Hematopoietic multipotent progenitor cell (in vitro differentiated cells): ENCODE results near the gene APOC1. TPM values are rescaled to one million over a fixed set of nuclear protein-coding genes. Genes with fewer than 3 reads are reported as not detected.
"Not testable (repeated sequence)": the region's sequence is repeated elsewhere in the genome, so short reads cannot be mapped to it uniquely, and the experiment has no call there.

Experiments
- DNase-seq, 3 donors: peaks; one replicate each; pipeline ENCODE4 v3.0.0-alpha.2; 2011 to 2015; ENCODE audit warnings: low read depth in 2 of 3, low spot score in 2 of 3
- total RNA-seq: library from RNA; depleted of rRNA; stranded (reverse); fragments of >200 nt; gene quantifications from one replicate; pipeline ENCODE4 v1.2.3, GENCODE V29; 2012

Gene APOC1
- total RNA-seq: 3.0 TPM

DNA sequence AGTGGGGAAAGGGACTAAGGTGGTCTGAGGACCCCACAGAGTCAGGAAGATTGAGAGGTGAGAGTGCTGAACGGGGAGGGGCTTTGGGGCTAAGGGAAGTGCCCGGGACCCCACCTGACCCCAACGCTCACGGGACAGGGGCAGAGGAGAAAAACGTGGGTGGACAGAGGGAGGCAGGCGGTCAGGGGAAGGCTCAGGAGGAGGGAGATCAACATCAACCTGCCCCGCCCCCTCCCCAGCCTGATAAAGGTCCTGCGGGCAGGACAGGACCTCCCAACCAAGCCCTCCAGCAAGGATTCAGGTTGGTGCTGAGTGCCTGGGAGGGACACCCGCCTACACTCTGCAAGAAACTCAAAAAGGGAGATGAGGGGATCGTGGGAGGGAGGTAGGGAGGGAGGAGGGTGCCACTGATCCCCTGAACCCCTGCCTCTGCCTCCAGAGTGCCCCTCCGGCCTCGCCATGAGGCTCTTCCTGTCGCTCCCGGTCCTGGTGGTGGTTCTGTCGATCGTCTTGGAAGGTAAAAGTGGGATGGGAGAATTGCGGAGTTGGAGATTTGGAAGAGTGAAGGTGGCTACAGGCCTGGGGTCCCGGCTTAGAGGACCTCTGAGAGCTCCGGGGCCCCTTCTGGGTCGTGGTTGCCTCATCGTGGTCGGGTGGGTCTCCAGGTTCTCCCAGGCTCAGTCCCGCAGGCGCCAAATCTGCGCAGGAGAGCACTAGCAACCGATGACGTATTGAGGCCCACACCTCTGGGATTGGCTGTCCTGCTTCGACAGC lies at the start of gene APOC1:
APOC1 (plus strand) TSS at position 176 of the 774 bp plus-strand sequence; CDS start at position 460, 284 bp downstream.
- DNase-seq: peak; percentile 54 to 83 (median 76)

DNA sequence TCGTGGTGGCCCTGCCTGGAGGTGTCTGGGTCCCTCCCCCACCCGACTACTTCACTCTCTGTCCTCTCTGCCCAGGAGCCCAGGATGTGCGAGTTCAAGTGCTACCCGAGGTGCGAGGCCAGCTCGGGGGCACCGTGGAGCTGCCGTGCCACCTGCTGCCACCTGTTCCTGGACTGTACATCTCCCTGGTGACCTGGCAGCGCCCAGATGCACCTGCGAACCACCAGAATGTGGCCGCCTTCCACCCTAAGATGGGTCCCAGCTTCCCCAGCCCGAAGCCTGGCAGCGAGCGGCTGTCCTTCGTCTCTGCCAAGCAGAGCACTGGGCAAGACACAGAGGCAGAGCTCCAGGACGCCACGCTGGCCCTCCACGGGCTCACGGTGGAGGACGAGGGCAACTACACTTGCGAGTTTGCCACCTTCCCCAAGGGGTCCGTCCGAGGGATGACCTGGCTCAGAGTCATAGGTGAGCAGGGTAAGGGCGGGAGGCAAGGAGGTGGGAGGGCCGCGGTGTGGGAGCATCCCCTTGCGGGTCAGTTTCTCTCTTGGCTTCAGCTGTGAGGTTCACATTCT lies 49.1 kb upstream of the APOC1 start:
- DNase-seq: no peak

DNA sequence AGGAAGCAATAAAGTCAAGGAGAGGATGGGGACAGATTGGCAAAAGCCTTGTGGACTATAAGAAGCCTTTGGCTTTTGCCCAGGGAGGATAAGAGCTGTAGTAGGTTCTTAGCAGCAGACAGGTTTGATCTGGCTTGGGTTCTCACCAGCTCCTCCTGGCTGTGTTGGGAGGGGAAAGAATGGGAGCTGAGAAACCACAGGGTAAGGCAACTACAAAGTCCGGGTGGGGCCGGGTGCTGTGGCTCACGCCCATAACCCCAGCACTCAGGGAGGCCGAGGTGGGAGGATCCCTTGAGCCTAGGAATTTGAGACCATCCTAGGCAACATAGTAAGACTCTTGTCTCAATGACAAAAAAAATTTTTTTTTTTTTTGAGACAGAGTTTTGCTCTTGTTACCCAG lies 47.7 kb upstream of the APOC1 start:
- DNase-seq: no peak

DNA sequence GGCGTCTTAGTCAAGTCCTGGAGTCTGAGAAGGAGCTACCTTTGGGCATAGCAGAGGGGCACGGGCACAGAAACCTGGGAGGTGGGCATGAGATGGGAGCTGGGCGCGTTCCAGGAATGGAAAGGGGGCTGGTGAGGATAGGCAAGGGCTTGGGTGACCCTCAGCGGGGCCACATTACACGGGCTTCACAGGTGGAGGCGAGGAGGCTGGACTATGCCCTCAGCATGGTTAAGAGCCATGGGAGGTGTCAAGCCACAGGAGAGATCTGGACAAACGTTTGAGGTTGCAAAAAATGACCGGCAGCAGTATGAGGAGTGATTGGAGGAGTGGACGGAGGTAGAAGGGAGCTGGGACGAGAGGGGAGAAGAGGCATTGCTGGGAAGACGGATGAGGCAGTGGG lies 46.8 kb upstream of the APOC1 start:
- no peak for DNase-seq

DNA sequence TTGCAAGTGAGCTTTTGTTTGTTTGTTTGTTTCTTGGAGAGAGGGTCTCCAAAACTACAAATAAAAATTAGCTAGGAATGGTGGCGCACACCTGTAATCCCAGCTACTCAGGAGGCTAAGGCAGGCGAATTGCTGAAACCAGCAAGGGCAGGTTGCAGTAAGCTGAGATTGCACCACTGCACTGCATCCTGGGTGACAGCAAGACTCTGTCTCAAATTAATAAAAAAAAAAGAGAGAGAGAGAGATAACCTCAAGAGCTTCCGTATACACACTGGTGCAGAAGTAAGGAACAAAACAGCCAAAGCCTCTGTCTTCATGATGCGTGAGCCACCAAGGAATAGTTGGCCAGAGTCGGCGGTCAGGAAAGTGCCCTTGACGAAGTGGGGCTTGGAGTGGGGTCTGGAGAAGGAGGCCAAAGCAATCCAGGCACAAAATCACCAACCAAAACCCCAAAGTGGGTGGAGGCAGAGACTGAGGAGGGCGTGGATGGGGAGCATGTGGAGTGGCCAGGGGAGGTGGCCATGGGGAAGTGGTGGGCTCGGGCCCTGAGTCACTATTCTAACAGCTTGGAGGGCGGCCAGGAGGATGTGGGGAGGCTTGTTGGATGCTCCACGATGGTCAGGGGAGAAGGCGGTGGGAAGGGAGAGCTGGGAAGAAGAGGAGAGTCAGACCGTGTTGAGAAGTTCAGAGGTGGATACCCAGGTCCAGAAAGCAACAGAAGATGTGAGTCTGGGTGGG lies 44.5 kb upstream of the APOC1 start:
- peak in 2 of 3 donors; percentile 52 to 68 for DNase-seq

DNA sequence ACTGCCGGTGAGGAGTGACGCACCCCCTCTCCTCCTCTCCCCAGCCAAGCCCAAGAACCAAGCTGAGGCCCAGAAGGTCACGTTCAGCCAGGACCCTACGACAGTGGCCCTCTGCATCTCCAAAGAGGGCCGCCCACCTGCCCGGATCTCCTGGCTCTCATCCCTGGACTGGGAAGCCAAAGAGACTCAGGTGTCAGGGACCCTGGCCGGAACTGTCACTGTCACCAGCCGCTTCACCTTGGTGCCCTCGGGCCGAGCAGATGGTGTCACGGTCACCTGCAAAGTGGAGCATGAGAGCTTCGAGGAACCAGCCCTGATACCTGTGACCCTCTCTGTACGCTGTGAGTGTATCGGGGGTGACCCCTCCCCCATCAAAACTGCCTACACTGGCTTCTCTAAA lies 42.6 kb upstream of the APOC1 start:
- DNase-seq: no peak

DNA sequence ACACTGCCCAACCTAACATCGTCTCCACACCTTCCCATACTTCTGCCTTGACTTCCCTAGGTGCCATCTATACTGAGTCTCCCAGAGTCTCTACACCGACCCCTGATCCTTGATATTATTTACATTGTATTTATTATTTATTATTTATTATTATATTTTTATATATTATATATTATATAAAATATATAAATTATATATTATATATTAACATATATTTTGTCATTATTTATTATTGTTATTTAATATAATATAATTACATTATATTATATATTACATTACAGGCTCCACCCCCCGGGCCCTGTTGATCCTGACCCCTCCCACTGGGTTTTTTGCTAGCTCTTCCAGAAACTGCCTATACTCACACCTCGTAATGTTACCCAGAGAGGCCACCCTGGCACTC lies 41.7 kb upstream of the APOC1 start:
- no peak for DNase-seq

DNA sequence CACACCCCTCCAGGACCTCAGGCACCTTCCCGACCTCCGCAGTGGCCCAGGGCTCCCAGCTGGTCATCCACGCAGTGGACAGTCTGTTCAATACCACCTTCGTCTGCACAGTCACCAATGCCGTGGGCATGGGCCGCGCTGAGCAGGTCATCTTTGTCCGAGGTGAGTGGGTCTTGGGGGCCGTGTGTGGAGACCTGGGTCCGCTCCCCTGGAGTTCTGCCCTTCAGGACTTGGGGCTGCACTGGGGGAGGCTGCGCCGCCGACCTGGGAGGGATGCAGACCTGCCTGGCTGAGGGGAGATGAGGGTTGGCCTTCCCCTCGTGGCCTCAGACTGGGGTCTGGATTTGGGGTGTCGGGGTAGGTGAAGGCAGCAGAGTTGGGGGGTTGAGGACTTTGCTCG lies 40.1 kb upstream of the APOC1 start:
- DNase-seq: no peak

DNA sequence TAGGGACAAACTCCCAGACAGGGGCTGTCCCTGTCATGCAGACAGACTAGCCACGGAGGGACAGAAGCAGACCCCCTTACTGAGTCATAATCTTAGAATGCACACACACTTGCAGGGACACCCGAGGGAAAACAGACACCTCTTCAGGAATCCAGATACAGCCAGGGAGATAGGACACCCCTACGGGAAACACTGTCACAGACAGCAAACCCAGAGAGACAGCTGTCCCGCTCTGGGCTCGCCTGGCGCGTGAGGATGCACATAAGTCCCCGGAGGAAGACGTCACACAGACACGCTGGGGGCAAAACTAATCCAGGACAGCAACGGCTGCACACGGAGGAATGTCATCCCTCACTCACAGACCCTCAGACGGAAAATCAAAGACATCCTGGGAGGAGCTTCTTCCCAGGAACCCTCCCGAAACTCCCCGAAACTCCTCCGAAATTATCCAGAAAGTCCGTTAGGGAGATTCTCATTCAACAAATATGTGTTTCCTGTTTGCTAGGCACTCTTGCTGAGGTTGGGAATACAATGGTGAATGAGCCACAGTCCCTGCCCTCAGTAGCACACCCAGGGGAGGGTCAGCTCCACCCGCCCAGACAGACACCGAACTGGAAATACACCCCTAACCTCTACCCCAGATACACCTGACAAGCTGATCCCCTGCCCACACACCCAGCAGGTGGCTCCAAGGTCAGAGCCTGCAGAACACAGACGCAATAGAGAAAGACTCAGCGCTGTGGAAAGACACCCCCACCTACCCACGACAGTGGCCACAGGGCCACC lies 38.5 kb upstream of the APOC1 start:
- no peak for DNase-seq

DNA sequence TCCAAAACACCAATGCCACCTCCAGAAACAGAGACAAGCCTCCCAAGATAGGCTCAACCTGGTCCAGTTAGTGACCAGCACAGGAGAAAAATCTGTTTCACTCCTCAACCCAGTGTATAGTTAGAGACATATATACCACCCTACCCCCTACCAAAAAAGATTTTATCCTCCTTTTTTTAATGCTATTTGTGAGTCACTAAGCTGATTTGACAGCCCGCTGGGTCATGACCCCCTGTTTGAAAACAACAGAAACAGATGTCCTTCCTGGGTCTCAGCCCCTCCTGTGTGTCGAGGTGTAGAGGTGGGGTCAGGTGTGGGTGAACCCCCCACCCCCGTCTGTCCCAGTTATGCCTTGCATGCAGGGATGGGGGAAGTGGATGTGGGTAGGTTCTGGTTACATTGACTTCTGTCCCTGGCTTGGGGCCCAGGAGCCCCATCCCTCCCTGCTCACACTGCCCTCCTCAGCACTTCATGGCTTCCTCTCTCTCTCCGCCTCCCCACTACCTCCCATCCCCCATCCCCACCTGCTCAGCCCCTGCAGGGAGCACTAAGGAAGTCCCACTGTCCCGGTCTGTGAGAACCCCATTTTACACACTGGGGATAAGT lies 37.4 kb upstream of the APOC1 start:
- DNase-seq: peak in 2 of 3 donors; percentile 36 to 54

DNA sequence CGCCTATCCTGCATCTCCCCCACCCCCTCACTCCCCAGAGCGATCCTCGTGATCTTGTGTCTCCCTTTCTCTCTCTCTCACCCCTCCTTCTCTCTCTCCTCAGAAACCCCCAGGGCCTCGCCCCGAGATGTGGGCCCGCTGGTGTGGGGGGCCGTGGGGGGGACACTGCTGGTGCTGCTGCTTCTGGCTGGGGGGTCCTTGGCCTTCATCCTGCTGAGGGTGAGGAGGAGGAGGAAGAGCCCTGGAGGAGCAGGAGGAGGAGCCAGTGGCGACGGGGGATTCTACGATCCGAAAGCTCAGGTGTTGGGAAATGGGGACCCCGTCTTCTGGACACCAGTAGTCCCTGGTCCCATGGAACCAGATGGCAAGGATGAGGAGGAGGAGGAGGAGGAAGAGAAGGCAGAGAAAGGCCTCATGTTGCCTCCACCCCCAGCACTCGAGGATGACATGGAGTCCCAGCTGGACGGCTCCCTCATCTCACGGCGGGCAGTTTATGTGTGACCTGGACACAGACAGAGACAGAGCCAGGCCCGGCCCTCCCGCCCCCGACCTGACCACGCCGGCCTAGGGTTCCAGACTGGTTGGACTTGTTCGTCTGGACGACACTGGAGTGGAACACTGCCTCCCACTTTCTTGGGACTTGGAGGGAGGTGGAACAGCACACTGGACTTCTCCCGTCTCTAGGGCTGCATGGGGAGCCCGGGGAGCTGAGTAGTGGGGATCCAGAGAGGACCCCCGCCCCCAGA lies 36.1 kb upstream of the APOC1 start:
- no peak for DNase-seq

DNA sequence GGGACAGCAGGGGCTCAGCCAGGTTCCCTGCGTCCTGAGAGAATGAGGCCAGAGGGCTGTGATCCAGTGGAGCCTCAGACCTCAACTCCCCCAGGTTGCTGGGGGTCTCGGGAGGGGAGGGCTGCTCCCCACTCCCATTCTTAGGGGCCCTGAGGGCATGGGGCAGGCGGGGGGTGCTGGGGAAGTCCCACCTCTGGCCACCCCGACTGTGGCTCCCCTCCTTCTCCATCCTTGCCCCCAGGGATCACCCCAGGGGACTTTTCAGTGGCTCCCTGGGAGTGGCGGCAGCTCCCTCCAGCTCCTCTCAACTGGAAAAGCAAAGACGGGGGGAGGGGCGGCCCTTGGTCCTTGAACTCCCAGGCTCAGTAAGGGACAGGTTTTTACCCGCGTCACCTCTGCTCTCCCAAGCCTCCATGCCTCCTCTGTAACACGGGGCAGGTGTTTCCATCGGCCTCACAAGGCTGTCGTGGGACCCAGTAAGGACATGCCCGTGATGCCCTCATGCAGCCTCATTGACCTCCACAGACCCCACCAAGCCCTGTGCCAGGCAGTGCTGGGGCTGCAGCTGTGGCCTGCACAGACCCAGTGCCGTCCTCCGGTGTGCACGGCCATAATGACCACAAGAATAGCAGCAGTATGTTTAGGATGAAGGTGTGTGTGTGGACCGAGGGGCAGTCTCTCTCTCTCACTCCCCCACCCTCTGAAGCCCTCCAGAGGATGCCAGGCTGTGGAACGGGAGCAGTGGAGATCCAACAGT lies 34.9 kb upstream of the APOC1 start:
- DNase-seq: no peak

DNA sequence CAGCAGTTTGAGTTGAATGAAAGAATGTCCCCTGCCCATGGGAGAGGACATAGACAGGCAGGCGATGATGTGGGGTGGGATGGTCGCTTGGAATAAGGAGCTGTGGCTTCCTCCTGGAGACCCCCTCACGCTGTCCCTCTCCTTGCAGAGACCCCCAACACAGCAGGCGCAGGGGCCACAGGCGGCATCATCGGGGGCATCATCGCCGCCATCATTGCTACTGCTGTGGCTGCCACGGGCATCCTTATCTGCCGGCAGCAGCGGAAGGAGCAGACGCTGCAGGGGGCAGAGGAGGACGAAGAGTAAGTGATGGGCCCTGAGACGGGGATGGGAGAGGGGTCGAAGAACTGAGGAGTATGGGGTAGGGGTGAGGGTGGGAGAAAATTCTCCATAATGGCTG lies 32.3 kb upstream of the APOC1 start:
- no peak for DNase-seq

DNA sequence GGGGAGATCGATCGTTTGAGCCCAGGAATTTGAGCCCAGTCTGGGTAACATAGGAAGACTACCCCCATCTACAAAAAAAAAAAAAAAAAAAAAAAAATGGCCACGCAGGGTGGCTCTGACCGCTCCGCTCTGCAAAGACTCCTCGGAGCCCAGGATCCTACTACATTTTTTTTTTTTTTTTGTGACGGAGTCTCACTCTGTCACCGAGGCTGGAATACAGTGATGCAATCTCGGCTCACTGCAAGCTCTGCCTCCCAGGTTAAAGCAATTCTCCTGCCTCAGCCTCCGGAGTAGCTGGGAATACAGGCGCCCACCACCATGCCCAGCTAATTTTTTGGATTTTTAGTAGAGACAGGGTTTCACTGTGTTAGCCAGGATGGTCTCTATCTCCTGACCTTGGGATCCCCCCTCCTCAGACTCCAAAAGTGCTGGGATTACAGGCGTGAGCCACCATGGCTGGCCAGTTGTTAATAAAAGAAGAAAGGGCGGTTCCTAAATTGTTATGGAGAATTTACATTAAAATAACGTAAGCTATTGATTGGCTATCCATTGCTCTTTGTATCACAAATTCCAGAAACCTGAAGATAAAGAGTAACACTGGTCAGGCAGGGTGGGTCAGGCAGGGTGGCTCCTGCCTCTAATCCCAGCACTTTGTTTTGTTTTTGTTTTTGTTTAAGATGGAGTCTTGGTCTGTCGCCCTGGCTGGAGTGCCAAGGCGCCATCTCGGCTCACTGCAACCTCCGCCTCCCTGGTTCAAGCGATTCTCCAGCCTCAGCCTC lies 31.6 kb upstream of the APOC1 start:
- not testable (repeated sequence) for DNase-seq

DNA sequence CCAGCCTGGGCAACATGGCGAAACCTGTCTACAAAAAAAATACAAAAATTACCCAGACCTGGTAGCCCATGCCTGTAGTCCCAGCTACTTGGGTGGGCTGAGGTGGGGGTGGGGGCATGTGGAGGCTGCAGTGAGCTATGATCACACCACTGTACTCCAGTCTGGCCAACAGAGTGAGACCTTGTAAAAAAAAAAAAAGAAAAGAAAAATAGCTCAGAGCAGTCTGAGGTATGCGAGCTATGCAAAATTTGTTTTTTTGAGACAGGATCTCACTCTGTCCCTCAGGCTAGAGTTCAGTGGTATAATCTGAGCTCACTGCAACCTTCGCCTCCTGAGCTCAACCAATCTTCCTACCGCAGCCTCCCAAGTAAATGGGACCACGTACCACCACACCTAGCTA lies 30.5 kb upstream of the APOC1 start:
- DNase-seq: no peak

DNA sequence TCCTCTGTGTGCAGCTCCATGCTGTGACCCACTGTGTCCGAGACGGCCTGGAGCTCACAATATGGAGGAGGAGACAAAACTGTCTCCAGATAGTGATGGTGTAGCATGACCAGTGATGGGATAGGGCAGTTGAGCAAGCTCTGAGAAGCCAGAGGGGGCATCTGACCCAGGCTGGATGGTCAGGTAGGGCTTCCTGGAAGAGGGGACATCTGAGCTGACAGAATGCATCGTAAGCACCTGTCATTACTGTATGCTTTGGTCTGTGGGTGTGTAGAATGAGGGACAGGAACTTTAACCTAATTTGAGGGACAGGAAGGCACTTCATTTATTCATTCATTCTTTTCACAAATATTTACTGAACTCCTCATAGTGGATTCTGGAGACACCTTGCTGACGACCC lies 29.8 kb upstream of the APOC1 start:
- DNase-seq: no peak

DNA sequence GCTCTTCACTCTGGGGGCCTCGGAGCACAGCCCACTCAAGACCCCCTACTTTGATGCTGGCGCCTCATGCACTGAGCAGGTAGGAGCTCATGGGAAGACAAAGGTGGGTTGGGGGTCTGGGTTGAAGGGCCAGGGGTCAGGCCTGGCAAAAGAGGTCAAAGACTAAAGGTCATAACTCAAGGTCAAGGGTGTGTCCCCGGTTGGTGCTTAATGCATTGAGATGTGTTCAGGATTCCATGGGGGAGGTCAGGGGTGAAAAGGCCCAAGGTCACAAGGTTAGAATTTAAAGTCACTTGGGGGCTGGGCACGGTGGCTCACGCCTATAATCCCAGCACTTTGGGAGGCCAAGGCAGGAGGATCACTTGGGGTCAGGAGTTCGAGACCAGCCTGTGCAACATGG lies 28.3 kb upstream of the APOC1 start:
- no peak for DNase-seq

DNA sequence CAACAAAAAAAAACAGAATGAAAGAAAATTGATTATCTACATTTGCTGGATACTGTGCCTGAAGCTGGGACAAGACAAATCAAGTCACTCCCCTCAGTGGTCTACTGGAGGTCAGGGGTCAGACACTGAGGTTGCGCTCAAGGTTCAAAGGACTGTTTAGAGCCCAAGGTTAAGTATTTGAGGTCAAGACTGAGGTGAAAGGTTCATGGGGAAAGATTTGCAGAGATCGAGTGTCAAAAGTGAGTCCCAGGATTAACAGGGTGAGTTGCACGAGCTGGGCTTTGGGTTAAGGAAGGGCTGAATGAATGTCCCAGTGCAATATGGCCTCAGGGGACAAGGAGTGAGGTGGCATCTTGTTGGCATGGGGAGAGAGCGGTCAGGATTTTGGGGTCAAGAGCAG lies 26.8 kb upstream of the APOC1 start:
- DNase-seq: no peak
